Measurements from ENCODE around the gene FAH.

DNA sequence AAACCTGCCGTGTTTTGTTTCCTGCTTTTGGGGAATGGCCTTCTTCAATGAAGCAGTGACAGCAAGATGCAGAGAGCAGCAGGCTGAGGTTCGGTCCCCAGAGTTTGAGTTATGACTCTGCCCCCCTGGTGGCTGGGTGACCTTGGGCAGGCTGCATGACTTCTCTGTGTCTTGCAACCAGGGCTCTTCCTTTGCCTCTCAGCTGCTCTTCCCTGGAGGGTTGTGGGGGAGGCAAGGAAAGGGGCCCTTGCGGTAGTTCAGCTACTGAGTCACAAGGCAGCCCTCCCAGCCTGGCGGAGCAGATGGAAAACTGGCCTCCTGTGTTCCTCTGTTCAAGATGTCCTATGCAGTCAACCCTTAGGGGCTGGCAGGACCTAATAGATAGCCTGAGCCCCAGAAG lies 82.1 kb downstream of the FAH start:
- TF ChIP-seq CTCF (IDR thresholded peaks at IDR 0.05) = peak; percentile 11 to 31 (median 19)
- TF ChIP-seq POLR2A (IDR thresholded peaks at IDR 0.05; ENCODE audit: low read depth) = no peak
- no peak for TF ChIP-seq EP300 (IDR thresholded peaks at IDR 0.05)
